ENCODE measurements around the gene FOXO1.

Gene FOXO1

GRCh38 chr13:40651866-40652587, 14.4 kb downstream of the FOXO1 start:
- no peak for DNase-seq (ENCODE audit: low spot score)
- Histone ChIP-seq H3K4me3 (no peak overlapping the region), H3K27ac (no peak overlapping the region)
- TF ChIP-seq, protein P1, sequence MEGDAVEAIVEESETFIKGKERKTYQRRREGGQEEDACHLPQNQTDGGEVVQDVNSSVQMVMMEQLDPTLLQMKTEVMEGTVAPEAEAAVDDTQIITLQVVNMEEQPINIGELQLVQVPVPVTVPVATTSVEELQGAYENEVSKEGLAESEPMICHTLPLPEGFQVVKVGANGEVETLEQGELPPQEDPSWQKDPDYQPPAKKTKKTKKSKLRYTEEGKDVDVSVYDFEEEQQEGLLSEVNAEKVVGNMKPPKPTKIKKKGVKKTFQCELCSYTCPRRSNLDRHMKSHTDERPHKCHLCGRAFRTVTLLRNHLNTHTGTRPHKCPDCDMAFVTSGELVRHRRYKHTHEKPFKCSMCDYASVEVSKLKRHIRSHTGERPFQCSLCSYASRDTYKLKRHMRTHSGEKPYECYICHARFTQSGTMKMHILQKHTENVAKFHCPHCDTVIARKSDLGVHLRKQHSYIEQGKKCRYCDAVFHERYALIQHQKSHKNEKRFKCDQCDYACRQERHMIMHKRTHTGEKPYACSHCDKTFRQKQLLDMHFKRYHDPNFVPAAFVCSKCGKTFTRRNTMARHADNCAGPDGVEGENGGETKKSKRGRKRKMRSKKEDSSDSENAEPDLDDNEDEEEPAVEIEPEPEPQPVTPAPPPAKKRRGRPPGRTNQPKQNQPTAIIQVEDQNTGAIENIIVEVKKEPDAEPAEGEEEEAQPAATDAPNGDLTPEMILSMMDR (IDR thresholded peaks at IDR 0.05): no peak

DNA sequence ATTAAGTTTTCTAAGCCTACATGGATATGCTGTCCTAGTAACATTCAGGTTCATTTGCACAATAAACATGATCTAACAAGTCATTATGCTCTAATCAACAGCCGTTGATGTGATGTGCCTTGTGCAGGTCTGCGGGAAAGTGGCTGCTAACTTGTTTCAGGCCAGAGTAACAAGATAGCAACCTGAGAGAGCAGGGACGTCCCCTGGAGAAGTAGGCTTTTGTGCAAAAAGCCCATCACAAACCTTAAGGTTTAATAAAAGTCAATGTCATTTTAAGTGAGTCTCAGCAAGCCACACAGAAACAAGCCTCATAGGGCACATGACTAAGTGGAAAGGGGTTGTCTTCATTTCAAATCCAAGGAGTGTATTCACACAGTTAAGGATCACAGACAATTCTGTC, 17.6 kb downstream of the FOXO1 start:
- TF ChIP-seq, protein P1 (IDR thresholded peaks at IDR 0.05): no peak
- Histone ChIP-seq H3K27ac (no peak overlapping the region), H3K4me3 (no peak overlapping the region)
- no peak for DNase-seq (ENCODE audit: low spot score)

DNA sequence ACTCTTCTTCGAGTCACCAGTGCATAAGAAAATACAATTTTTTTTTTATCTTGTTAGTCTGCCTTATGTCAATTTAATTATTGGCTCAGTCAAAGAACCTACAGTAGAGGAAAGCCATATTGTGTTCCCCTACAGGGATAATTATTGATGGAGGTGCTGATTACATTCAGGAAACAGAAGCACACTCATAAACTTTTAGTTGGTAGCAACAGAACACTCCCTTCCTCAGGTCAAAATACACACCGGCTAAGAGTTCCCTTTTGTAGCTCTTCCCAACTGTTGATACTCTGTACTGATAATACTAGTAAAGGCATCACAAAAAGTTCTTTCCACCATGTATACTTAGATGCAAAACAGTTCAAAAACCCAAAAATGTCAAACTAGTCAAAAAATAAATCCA, 18.4 kb downstream of the FOXO1 start:
- H3K27ac ChIP-seq: no peak overlapping the region
- DNase-seq (ENCODE audit: low spot score): no peak
- no peak overlapping the region for H3K4me3 ChIP-seq
- TF ChIP-seq, protein P1 (IDR thresholded peaks at IDR 0.05): no peak

DNA sequence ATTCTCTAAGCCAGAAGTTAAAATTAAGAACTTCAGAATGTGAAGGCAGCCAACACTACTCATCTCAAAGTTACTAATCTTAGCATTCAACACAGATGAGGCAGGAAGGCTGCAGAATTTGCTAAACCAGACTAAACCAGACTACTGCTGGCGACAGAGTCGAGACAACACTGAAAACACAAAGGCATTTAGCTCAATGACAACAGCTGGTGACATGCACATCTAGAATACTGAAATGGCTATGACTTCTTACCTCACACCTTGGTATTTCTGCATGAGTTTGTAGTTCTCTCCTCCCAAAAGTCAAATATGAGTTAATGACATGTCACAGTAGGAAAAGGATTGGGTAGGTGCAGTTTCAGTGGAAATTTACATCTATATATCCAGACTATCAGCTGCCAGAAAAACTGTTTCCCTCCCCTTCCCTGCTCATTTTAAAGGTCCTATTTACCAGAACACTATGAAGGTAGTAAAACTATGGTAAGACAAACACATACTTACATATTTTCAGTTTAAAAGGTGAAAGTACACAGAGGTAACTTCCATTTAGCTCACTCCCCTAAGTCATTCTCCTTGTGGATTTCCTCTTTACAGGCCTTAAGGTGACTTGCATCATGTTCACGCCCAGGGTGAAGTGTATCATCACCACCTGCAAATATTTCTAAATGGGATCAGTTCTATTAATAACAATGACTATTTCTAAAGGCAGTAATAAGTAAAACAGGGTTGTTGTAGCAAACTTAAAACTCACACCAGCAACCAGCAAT, 21.4 kb downstream of the FOXO1 start:
- Histone ChIP-seq H3K27ac (peak overlapping the region; percentile 27 to 33), H3K4me3 (peak overlapping the region; percentile 28)
- TF ChIP-seq, protein P1 (IDR thresholded peaks at IDR 0.05): no peak
- DNase-seq (ENCODE audit: low spot score): no peak

DNA sequence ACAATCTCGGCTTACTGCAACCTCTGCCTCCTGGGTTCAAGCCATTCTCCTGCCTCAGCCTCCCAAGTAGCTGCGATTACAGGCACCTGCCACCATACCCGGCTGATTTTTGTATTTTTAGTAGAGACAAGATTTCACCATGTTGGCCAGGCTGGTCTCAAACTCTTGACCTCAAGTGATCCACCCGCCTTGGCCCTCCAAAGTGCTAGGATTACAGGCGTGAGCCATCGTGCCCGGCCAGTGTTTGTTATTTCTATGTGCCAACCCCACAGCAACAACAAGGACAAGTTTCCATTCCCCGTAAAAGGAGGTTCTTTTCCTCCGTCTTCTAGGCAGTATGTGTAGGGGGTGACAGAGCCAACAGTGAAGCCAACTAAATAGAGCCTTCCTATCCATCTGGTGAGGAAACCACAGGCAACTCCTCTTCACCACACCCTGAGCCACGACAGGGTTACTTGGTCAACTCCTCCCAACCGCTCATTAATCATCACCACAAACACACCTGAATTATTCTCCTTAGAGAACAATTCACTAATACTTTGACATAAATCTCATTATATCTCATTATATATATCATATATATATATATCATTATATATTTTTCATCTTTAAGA, 25.5 kb downstream of the FOXO1 start:
- no peak overlapping the region for H3K4me3 ChIP-seq
- TF ChIP-seq, protein P1 (IDR thresholded peaks at IDR 0.05): no peak
- DNase-seq (ENCODE audit: low spot score): no peak
- no peak overlapping the region for H3K27ac ChIP-seq

DNA sequence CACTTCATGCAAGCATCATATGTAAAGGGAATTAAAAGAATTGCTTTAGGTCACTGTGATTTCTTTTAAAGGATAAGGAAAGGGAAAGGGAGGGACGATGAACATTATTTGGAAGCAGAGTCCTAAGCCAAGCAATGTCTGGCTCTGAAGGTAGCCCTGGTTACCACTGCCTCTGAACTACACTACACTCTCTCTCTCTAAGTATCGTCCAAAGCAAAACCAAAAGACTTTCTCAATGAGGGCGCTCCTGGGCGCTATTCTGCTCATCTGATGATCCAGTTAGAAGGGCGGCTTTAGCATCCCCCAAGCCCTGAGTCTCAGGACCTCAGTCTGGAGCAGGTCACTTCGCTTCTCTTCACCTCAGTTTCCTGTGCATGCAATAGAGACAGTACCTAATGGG, 26.2 kb downstream of the FOXO1 start:
- no peak overlapping the region for H3K27ac ChIP-seq
- no peak overlapping the region for H3K4me3 ChIP-seq
- TF ChIP-seq, protein P1 (IDR thresholded peaks at IDR 0.05): no peak
- no peak for DNase-seq (ENCODE audit: low spot score)
